ENCODE data around the gene CARS1.
A peak's percentile ranks its signal among the peaks of the same experiment; 100 is the strongest.

The CARS1 gene

GRCh38 chr11:3057069-3057963 is at the start of gene CARS1:
Gene CARS1 (minus strand): TSS chr11:3057423. CDS start chr11:3057367, 56 bp downstream.
- peak; percentile 95 for DNase-seq

- DNase-seq, result no peak
Measured at GRCh38 chr11:3105791-3106735, 48.8 kb upstream of the CARS1 start.

GRCh38 chr11:3104961-3105790 is 48.0 kb upstream of the CARS1 start:
- peak; percentile 30 for DNase-seq

GRCh38 chr11:3104051-3104714 is 47.0 kb upstream of the CARS1 start:
- DNase-seq, result peak; percentile 43

- peak; percentile 44 for DNase-seq
Measured at GRCh38 chr11:3103076-3103475, 45.9 kb upstream of the CARS1 start.

- DNase-seq, result peak; percentile 38
Measured at GRCh38 chr11:3102641-3102921, 45.4 kb upstream of the CARS1 start.

- peak; percentile 47 for DNase-seq
Measured at GRCh38 chr11:3101921-3102640, 44.9 kb upstream of the CARS1 start.

- DNase-seq, result no peak
Measured at GRCh38 chr11:3099178-3099577, 42.0 kb upstream of the CARS1 start.

- peak; percentile 28 for DNase-seq
Measured at GRCh38 chr11:3096909-3097530, 39.8 kb upstream of the CARS1 start.

GRCh38 chr11:3095712-3096361 is 38.6 kb upstream of the CARS1 start:
- DNase-seq, result peak; percentile 21

- DNase-seq, result peak; percentile 37
Measured at GRCh38 chr11:3094223-3094824, 37.1 kb upstream of the CARS1 start.

- DNase-seq, result peak; percentile 50
Measured at GRCh38 chr11:3093281-3094191, 36.3 kb upstream of the CARS1 start.

- DNase-seq, result peak; percentile 51
Measured at GRCh38 chr11:3092603-3093141, 35.4 kb upstream of the CARS1 start.

GRCh38 chr11:3091846-3092602 is 34.8 kb upstream of the CARS1 start:
- DNase-seq, result peak; percentile 90

GRCh38 chr11:3091081-3091845 is 34.0 kb upstream of the CARS1 start:
- DNase-seq, result no peak

GRCh38 chr11:3090096-3090901 is 33.1 kb upstream of the CARS1 start:
- DNase-seq, result no peak

Measured in activated CD8-positive, alpha-beta memory T cell treated with anti-CD3 and anti-CD28 coated beads for 24 hours (primary cell).